Esophagus muscularis mucosa (tissue), 4 donors: ENCODE measurements around the gene NUDC.

Source experiments
- CTCF ChIP-seq, 3 experiments: fragments of 200-600 bp in 2 of 3; fragments of 450-650 bp in 1 of 3; sonication (generic) in 2 of 3; IDR thresholded peaks; one replicate each; pipeline ENCODE4 v1.5.1; 2017 to 2019; ENCODE audit warnings: antibody characterized with exemption in 3 of 3, mild to moderate bottlenecking in 2 of 3, moderate library complexity in 1 of 3
- EP300 ChIP-seq: sonication (generic); formaldehyde crosslinking; IDR thresholded peaks from one replicate; pipeline ENCODE4 v1.6.1; 2017; ENCODE audit warnings: antibody characterized with exemption
- POLR2A ChIP-seq: fragments of 450-650 bp; IDR thresholded peaks from one replicate; pipeline ENCODE4 v1.6.1; 2017; ENCODE audit warnings: antibody characterized with exemption, moderate library complexity, mild to moderate bottlenecking, low read depth
- POLR2AphosphoS5 ChIP-seq, 2 donors: sonication (generic); formaldehyde crosslinking; IDR thresholded peaks; one replicate each; pipeline ENCODE4 v1.6.1; 2017; ENCODE audit warnings: antibody characterized with exemption in 2 of 2

GRCh38 chr1:26956321-26956720 is 34.8 kb downstream of the NUDC start:
- no peak for TF ChIP-seq POLR2A
- no peak for TF ChIP-seq CTCF (IDR thresholded peaks at IDR 0.05)
- no peak for TF ChIP-seq POLR2AphosphoS5 (IDR thresholded peaks at IDR 0.05)
- TF ChIP-seq EP300, result no peak
